Endothelial cell of umbilical vein (primary cell): ENCODE measurements around the gene UPB1. TPM values are rescaled to one million over a fixed set of nuclear protein-coding genes. Genes with fewer than 3 reads are reported as not detected.

Experiments used
- BruUV-seq: library from RNA; stranded (reverse); fragments of 400-500 nt; replicated peaks from 2 replicates; lab custom pipeline; 2021; lab: Mats Ljungman, UMichigan
- CTCF ChIA-PET: fragments of 300-600, 350-600 bp; sonication (Branson Sonifier 250); formaldehyde crosslinking; loops from one replicate; lab custom pipeline; 2021; ENCODE audit warnings: antibody characterized with exemption, inconsistent platforms; lab: Charles Lee
- POLR2A ChIA-PET: fragments of 300-600, 350-600 bp; sonication (Branson Sonifier 250); formaldehyde crosslinking; loops from one replicate; lab custom pipeline; 2021; ENCODE audit warnings: antibody characterized with exemption, inconsistent platforms; lab: Charles Lee
- DNase-seq: peaks from one replicate; pipeline ENCODE4 v3.0.0-alpha.2; 2011; ENCODE audit warnings: low read depth, low spot score
- FAIRE-seq: peaks from 2 replicates; lab custom pipeline; 2011; peaks lifted over from hg19 to GRCh38; lab: Jason Lieb, UNC
- H2AFZ ChIP-seq: 2 replicates; pipeline ENCODE4 v1.6.0; 2012; ENCODE audit warnings: low read depth, low read length, control low read depth, inconsistent platforms
- H3K27ac ChIP-seq: 2 replicates; pipeline ENCODE4 v1.5.1; 2011; ENCODE audit warnings: low read depth, mild to moderate bottlenecking, control low read depth, low read length, moderate library complexity; ENCODE audit not compliant: insufficient read depth
- H3K27me3 ChIP-seq, 2 experiments: 2 replicates each; pipeline versions ENCODE4 v1.6.0 to v1.6.1; 2011; ENCODE audit warnings: low read length in 2 of 2, mixed read lengths in 1 of 2; ENCODE audit not compliant: control insufficient read depth in 2 of 2, insufficient read depth in 2 of 2
- H3K36me3 ChIP-seq, 2 experiments: 2 replicates in 1 of 2; 3 replicates in 1 of 2; pipeline ENCODE4 v1.5.1; 2011; ENCODE audit warnings: low read length in 2 of 2, mild to moderate bottlenecking in 1 of 2, moderate library complexity in 1 of 2; ENCODE audit not compliant: control insufficient read depth in 2 of 2, insufficient read depth in 2 of 2; ENCODE audit errors: extremely low read depth in 1 of 2
- H3K4me1 ChIP-seq: 3 replicates; pipeline ENCODE4 v1.5.1; 2011; ENCODE audit warnings: mild to moderate bottlenecking, low read length; ENCODE audit not compliant: control insufficient read depth, insufficient read depth; ENCODE audit errors: extremely low read depth
- H3K4me2 ChIP-seq: 2 replicates; pipeline ENCODE4 v1.6.1; 2011; ENCODE audit warnings: low read length, control low read depth, mixed read lengths; ENCODE audit not compliant: insufficient read depth
- H3K4me3 ChIP-seq, 3 experiments: fragments of 200-600 bp in 1 of 3; sonication (generic), shearing (Covaris generic) in 1 of 3; replicated peaks in 1 of 3; 2 replicates each; pipeline ENCODE4 v1.5.1; 2011 to 2016; ENCODE audit warnings: control low read depth in 3 of 3, low read length in 3 of 3, mild to moderate bottlenecking in 2 of 3, inconsistent platforms in 1 of 3, low read depth in 1 of 3, moderate library complexity in 1 of 3; ENCODE audit not compliant: insufficient read depth in 1 of 3
- H3K79me2 ChIP-seq: 2 replicates; pipeline ENCODE4 v1.6.0; 2012; ENCODE audit warnings: low read length, inconsistent platforms; ENCODE audit not compliant: control insufficient read depth, insufficient read depth
- H3K9ac ChIP-seq: replicated peaks from 2 replicates; pipeline ENCODE3; 2011; ENCODE audit warnings: low read length, control low read depth; ENCODE audit not compliant: insufficient read depth; ENCODE audit errors: extremely low read depth
- H3K9me1 ChIP-seq: replicated peaks from 3 replicates; pipeline ENCODE4 v1.6.0; 2011; ENCODE audit warnings: mild to moderate bottlenecking, low read length; ENCODE audit not compliant: control insufficient read depth, insufficient read depth; ENCODE audit errors: extremely low read depth
- H3K9me3 ChIP-seq: replicated peaks from 2 replicates; pipeline ENCODE4 v1.5.1; 2012; ENCODE audit warnings: low read length, inconsistent platforms; ENCODE audit not compliant: control insufficient read depth, insufficient read depth
- H4K20me1 ChIP-seq: replicated peaks from 2 replicates; pipeline ENCODE3; 2011; ENCODE audit warnings: mild to moderate bottlenecking, low read length; ENCODE audit not compliant: control insufficient read depth, insufficient read depth; ENCODE audit errors: extremely low read depth
- FOS ChIP-seq: IDR thresholded peaks from 2 replicates; pipeline ENCODE4 v1.6.1; 2011; ENCODE audit warnings: mild to moderate bottlenecking, low read length, moderate library complexity, borderline replicate concordance; ENCODE audit not compliant: insufficient read depth
- GATA2 ChIP-seq: IDR thresholded peaks from 2 replicates; pipeline ENCODE4 v1.7.0; 2011; ENCODE audit warnings: low read depth, mild to moderate bottlenecking, moderate library complexity, mixed read lengths, low read length; ENCODE audit not compliant: insufficient read length, insufficient read depth
- JUN ChIP-seq: IDR thresholded peaks from 2 replicates; pipeline ENCODE4 v1.6.1; 2011; ENCODE audit warnings: borderline replicate concordance, low read depth; ENCODE audit not compliant: insufficient read length, insufficient read depth
- MYC ChIP-seq: IDR thresholded peaks from one replicate; pipeline ENCODE4 v1.6.1; 2011; ENCODE audit warnings: mild to moderate bottlenecking, low read depth, low read length
- POLR2A ChIP-seq: IDR thresholded peaks from 2 replicates; pipeline ENCODE4 v1.6.1; 2012; ENCODE audit warnings: low read depth, mild to moderate bottlenecking, control low read depth, low read length
- dilution Hi-C: fragments of 300-500 bp; cut with MboI; formaldehyde crosslinking; loops from one replicate; pipeline ENCODE4 v1.15.0; 2019; ENCODE audit warnings: low sequenced_read_pairs; ENCODE audit not compliant: extremely low pct_ligation_motif_present
- intact Hi-C: fragments of 100-400 bp; cut with micrococcal nuclease; formaldehyde crosslinking; loops from one replicate; pipeline ENCODE4 v1.10.0; 2022
- polyA plus RNA-seq, 4 experiments: library from polyadenylated mRNA; depleted of rRNA in 3 of 4; stranded (reverse) in 3 of 4; unstranded in 1 of 4; fragments of >200 nt; gene quantifications; 2 replicates each; pipeline versions ENCODE4 v1.2.1 to v1.2.3, GENCODE V29; 2011 to 2012; ENCODE audit warnings: missing spikeins in 1 of 4
- total RNA-seq: library from RNA; stranded (reverse); gene quantifications from 2 replicates; pipeline ENCODE4 v1.2.3, GENCODE V29; 2021
- TF ChIP-seq, protein P1 (sequence below), 2 donors: IDR thresholded peaks; 1 replicate in 1 of 2; 2 replicates in 1 of 2; pipeline ENCODE4 v1.5.1; 2011; ENCODE audit warnings: low read length in 2 of 2, mild to moderate bottlenecking in 2 of 2, moderate library complexity in 2 of 2, control low read depth in 1 of 2, inconsistent platforms in 1 of 2, low read depth in 1 of 2; ENCODE audit not compliant: insufficient read depth in 1 of 2; ENCODE audit errors: extremely low read depth in 1 of 2
- TF ChIP-seq, protein P2 (sequence below): IDR thresholded peaks from 2 replicates; pipeline ENCODE4 v1.6.1; 2011; ENCODE audit not compliant: insufficient read depth, insufficient read length

Gene UPB1
- total and polyA plus RNA-seq, 2 donors (not counting 3 experiments of a cell fraction or from before 2014, with no cell fraction given): 0.30 to 0.80 TPM

DNA sequence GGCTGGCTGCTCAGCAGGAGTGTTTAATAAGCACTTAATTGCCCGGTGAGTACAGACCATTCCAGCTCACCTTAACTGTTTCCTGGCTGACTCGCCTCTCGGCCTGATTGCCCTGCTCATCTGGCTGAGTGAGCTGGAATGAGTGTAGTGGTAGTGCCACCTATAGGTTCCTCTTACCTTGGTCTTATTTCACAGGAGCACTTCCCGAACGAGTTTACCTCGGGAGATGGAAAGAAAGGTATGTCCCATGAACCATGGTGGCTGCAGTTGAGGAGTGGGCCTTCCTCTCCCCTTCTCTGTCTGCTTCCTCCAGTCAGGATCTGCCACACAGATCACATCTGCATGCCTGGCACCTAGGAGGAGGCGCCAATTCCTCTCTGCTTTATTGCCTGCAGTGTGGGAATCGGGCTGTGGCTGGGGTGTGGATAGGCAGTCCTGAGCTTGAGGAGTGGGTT lies 26.7 kb downstream of the UPB1 start:
- no peaks in the 10 kb centered on the region for H3K9me1 ChIP-seq
- BruUV-seq: no TSS peak
- H3K4me2 ChIP-seq: no peak overlapping the region
- dilution Hi-C loops: no loop called here
- no peak overlapping the region for H3K9ac ChIP-seq
- ChIA-PET CTCF (interaction anchor here (0.9 to 2.0 kb wide), 16 partner anchors 10 to 199 kb away, joined by 3 to 14 read pairs (median 4); no protein-coding TSS in a partner anchor), POLR2A (no interaction called here)
- no peak overlapping the region for H3K27ac ChIP-seq
- no peaks in the 10 kb centered on the region for H3K79me2 ChIP-seq
- H3K27me3 ChIP-seq: no peaks in the 10 kb centered on the region
- H3K4me3 ChIP-seq: no peak overlapping the region
- intact Hi-C loops: loop anchor here (1.0 to 10.0 kb wide), 2 partner anchors 197 to 337 kb away; partner anchors contain the start of gene SUSD2
- DNase-seq (peak; percentile 70), FAIRE-seq (peak; percentile 89)
- no peaks in the 10 kb centered on the region for H3K9me3 ChIP-seq
- TF ChIP-seq, protein P1, sequence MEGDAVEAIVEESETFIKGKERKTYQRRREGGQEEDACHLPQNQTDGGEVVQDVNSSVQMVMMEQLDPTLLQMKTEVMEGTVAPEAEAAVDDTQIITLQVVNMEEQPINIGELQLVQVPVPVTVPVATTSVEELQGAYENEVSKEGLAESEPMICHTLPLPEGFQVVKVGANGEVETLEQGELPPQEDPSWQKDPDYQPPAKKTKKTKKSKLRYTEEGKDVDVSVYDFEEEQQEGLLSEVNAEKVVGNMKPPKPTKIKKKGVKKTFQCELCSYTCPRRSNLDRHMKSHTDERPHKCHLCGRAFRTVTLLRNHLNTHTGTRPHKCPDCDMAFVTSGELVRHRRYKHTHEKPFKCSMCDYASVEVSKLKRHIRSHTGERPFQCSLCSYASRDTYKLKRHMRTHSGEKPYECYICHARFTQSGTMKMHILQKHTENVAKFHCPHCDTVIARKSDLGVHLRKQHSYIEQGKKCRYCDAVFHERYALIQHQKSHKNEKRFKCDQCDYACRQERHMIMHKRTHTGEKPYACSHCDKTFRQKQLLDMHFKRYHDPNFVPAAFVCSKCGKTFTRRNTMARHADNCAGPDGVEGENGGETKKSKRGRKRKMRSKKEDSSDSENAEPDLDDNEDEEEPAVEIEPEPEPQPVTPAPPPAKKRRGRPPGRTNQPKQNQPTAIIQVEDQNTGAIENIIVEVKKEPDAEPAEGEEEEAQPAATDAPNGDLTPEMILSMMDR (IDR thresholded peaks at IDR 0.05; ENCODE audit: extremely low read depth in 1 of 2, insufficient read depth in 1 of 2, low read depth in 1 of 2, low read length in 2 of 2): peak; percentile 37 to 52
- peak; percentile 37 for TF ChIP-seq FOS
- TF ChIP-seq POLR2A: no peak
- TF ChIP-seq JUN: no peak
- peaks cover 9% of the 10 kb centered on the region for H3K4me1 ChIP-seq
- H3K36me3 ChIP-seq: no peaks in the 10 kb centered on the region
- H2AFZ ChIP-seq: no peak overlapping the region
- no peaks in the 10 kb centered on the region for H4K20me1 ChIP-seq

DNA sequence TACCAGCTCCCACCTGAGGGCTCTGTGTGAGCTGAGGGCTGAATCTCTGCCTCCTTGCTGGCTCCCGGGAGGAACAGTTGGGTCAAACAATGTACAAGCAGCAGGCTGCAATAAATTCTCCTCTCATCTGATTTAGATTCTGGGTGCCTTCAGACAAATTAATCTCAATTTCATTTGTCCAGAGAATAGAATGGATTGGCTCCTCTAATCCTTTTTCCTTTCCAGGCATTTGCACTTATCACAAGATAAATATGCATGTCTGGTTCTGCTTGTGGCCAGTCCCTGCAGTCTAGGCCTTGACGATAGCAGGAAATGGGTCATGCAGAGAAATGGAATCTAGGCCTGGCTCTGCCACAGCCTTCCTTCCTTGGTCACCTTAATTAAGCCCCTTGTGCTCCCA lies 28.7 kb downstream of the UPB1 start:
- ChIA-PET POLR2A (no interaction called here), CTCF (interaction anchor here (0.8 to 2.5 kb wide), 9 partner anchors 11 to 248 kb away, joined by 3 to 8 read pairs (median 3); no protein-coding TSS in a partner anchor)
- no peak for TF ChIP-seq MYC
- TF ChIP-seq, protein P2, sequence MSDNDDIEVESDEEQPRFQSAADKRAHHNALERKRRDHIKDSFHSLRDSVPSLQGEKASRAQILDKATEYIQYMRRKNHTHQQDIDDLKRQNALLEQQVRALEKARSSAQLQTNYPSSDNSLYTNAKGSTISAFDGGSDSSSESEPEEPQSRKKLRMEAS: no peak
- peak; percentile 11 for TF ChIP-seq GATA2
- H3K9me3 ChIP-seq: no peaks in the 10 kb centered on the region
- no peak overlapping the region for H3K9ac ChIP-seq
- H3K4me1 ChIP-seq: peaks cover 9% of the 10 kb centered on the region
- BruUV-seq: no TSS peak
- no peaks in the 10 kb centered on the region for H3K9me1 ChIP-seq
- peak; percentile 45 for DNase-seq
- no peaks in the 10 kb centered on the region for H4K20me1 ChIP-seq
- no peaks in the 10 kb centered on the region for H3K27me3 ChIP-seq
- peak overlapping the region; percentile 83 for H2AFZ ChIP-seq
- H3K79me2 ChIP-seq: no peaks in the 10 kb centered on the region
- intact Hi-C loops (loop anchor here (2.0 to 10.0 kb wide), 2 partner anchors 253 to 339 kb away; partner anchors contain the start of genes SPECC1L and SUSD2), dilution Hi-C loops (no loop called here)
- peak overlapping the region; percentile 52 for H3K27ac ChIP-seq
- no peaks in the 10 kb centered on the region for H3K36me3 ChIP-seq
- peak; percentile 73 for FAIRE-seq
- H3K4me2 ChIP-seq: no peak overlapping the region
- H3K4me3 ChIP-seq: no peak overlapping the region
